Embryonic facial prominence (tissue), 1 donor: ENCODE measurements around the gene CXorf58.

Experiments
- DNase-seq: peaks from one replicate; pipeline ENCODE4 v3.0.0-alpha.2; 2016; ENCODE audit errors: extremely low spot score

CXorf58 gene

GRCh38 chrX:23901060-23901459 lies 6.7 kb upstream of the CXorf58 start:
- DNase-seq = no peak

- DNase-seq = peak; percentile 50
Measured at GRCh38 chrX:23901805-23902204, 6.0 kb upstream of the CXorf58 start.

GRCh38 chrX:23902419-23902818 lies 5.4 kb upstream of the CXorf58 start:
- DNase-seq = peak; percentile 12

- DNase-seq = no peak
Measured at GRCh38 chrX:23904096-23904495, 3.7 kb upstream of the CXorf58 start.

GRCh38 chrX:23907111-23907497 lies 702 bp upstream of the CXorf58 start:
- no peak for DNase-seq

- no peak for DNase-seq
Measured at GRCh38 chrX:23908219-23909004, 606 bp downstream of the CXorf58 start.

- DNase-seq = no peak
Measured at GRCh38 chrX:23911126-23911835, 3.5 kb downstream of the CXorf58 start.

GRCh38 chrX:23919148-23919547 lies 11.3 kb downstream of the CXorf58 start:
- no peak for DNase-seq

GRCh38 chrX:23919706-23920320 lies 12.0 kb downstream of the CXorf58 start:
- no peak for DNase-seq

GRCh38 chrX:23926015-23926414 lies 18.2 kb downstream of the CXorf58 start:
- DNase-seq = no peak

GRCh38 chrX:23930894-23931604 lies 23.2 kb downstream of the CXorf58 start:
- DNase-seq = no peak

- DNase-seq = no peak
Measured at GRCh38 chrX:23932046-23932445, 24.2 kb downstream of the CXorf58 start.

GRCh38 chrX:23935106-23935505 lies 27.3 kb downstream of the CXorf58 start:
- no peak for DNase-seq

- DNase-seq = no peak
Measured at GRCh38 chrX:23936180-23936579, 28.4 kb downstream of the CXorf58 start.

- no peak for DNase-seq
Measured at GRCh38 chrX:23937100-23937499, 29.3 kb downstream of the CXorf58 start.

- no peak for DNase-seq
Measured at GRCh38 chrX:23938690-23939089, 30.9 kb downstream of the CXorf58 start.

GRCh38 chrX:23939203-23939602 lies 31.4 kb downstream of the CXorf58 start:
- DNase-seq = no peak

GRCh38 chrX:23944234-23944633 lies 36.4 kb downstream of the CXorf58 start:
- DNase-seq = no peak

- no peak for DNase-seq
Measured at GRCh38 chrX:23945206-23945605, 37.4 kb downstream of the CXorf58 start.

- DNase-seq = no peak
Measured at GRCh38 chrX:23952391-23952790, 44.6 kb downstream of the CXorf58 start.

GRCh38 chrX:23952984-23953907 lies 45.4 kb downstream of the CXorf58 start:
- DNase-seq = no peak
